A673 (cell line): ENCODE results near the gene MAP3K9. TPM values are rescaled to one million over a fixed set of nuclear protein-coding genes. Genes with fewer than 3 reads are reported as not detected.

Experiments used
- BruUV-seq: library from RNA; stranded (reverse); fragments of 400-500 nt; replicated peaks from 2 replicates; lab custom pipeline; 2021; lab: Mats Ljungman, UMichigan
- CTCF ChIA-PET: fragments of 300-600 bp; sonication (Branson Sonifier 250); formaldehyde crosslinking; loops from one replicate; lab custom pipeline; 2022; ENCODE audit warnings: antibody characterized with exemption; lab: Charles Lee
- POLR2A ChIA-PET: fragments of 300-600 bp; sonication (Branson Sonifier 250); formaldehyde crosslinking; loops from one replicate; lab custom pipeline; 2022; ENCODE audit warnings: antibody characterized with exemption; ENCODE audit not compliant: low non-redundant PET; lab: Charles Lee
- DNase-seq: peaks from one replicate; pipeline ENCODE4 v3.0.0-alpha.2; 2015; ENCODE audit warnings: low spot score
- H3K27ac ChIP-seq: fragments of 200-600 bp; sonication (generic); 2 replicates; pipeline ENCODE4 v1.5.1; 2016; ENCODE audit warnings: mixed run types, low read depth, mild to moderate bottlenecking, mixed read lengths, antibody characterized with exemption, low read length; ENCODE audit not compliant: poor library complexity, severe bottlenecking
- H3K27me3 ChIP-seq: fragments of 200-600 bp; sonication (generic); replicated peaks from 2 replicates; pipeline ENCODE4 v1.6.1; 2017; ENCODE audit warnings: mixed run types, low read depth, mild to moderate bottlenecking, mixed read lengths, antibody characterized with exemption, low read length; ENCODE audit not compliant: insufficient read depth, poor library complexity
- H3K36me3 ChIP-seq: fragments of 200-600 bp; sonication (generic); 2 replicates; pipeline ENCODE4 v1.6.1; 2016; ENCODE audit warnings: mixed run types, mild to moderate bottlenecking, mixed read lengths, antibody characterized with exemption, low read length; ENCODE audit not compliant: insufficient read depth, poor library complexity, severe bottlenecking
- H3K4me1 ChIP-seq: fragments of 200-600 bp; sonication (generic); 2 replicates; pipeline ENCODE4 v1.6.1; 2017; ENCODE audit warnings: mixed run types, mild to moderate bottlenecking, mixed read lengths, antibody characterized with exemption, low read length; ENCODE audit not compliant: insufficient read depth, poor library complexity, severe bottlenecking
- H3K4me3 ChIP-seq: fragments of 200-600 bp; sonication (generic); 2 replicates; pipeline ENCODE4 v1.5.1; 2016; ENCODE audit warnings: low read depth, mixed run types, mild to moderate bottlenecking, mixed read lengths, low read length; ENCODE audit not compliant: poor library complexity, severe bottlenecking
- H3K9me3 ChIP-seq: fragments of 200-600 bp; sonication (generic); 2 replicates; pipeline ENCODE4 v1.6.1; 2016; ENCODE audit warnings: mixed run types, low read depth, mild to moderate bottlenecking, mixed read lengths, antibody characterized with exemption, low read length; ENCODE audit not compliant: poor library complexity, severe bottlenecking
- CTCF ChIP-seq: fragments of 300-800, 200-600 bp; sonication (generic); conservative IDR thresholded peaks from 2 replicates; pipeline ENCODE4 v1.5.1; 2017; ENCODE audit warnings: low read depth, mild to moderate bottlenecking, antibody characterized with exemption, low read length, moderate library complexity, mixed read lengths
- EZH2 ChIP-seq: fragments of 200-600 bp; sonication (generic); IDR thresholded peaks from 2 replicates; pipeline ENCODE4 v1.6.1; 2017; ENCODE audit warnings: borderline replicate concordance, low read depth, mild to moderate bottlenecking, mixed read lengths, antibody characterized with exemption, low read length; ENCODE audit not compliant: poor library complexity, severe bottlenecking
- intact Hi-C: fragments of 100-400 bp; cut with micrococcal nuclease; formaldehyde crosslinking; loops from one replicate; pipeline ENCODE4 v1.10.0; 2022; ENCODE audit not compliant: unreplicated experiment
- total RNA-seq: library from RNA; stranded (reverse); gene quantifications from 2 replicates; pipeline ENCODE4 v1.2.3, GENCODE V29; 2021

Gene MAP3K9
- total RNA-seq, 1 experiment from 2014 or later = 5.4 TPM

GRCh38 chr14:70753518-70753953 is 55.8 kb downstream of the MAP3K9 start:
- CTCF ChIA-PET = interaction anchor here (0.6 kb wide), 1 partner anchor 36 kb away, joined by 6 read pairs; no protein-coding TSS in a partner anchor
- intact Hi-C loops = no loop called here
- no peaks in the 10 kb centered on the region for H3K36me3 ChIP-seq
- TF ChIP-seq CTCF (no peak), EZH2 (no peak)
- H3K4me3 ChIP-seq = no peak overlapping the region
- H3K9me3 ChIP-seq = no peaks in the 10 kb centered on the region
- DNase-seq = no peak
- no peaks in the 10 kb centered on the region for H3K4me1 ChIP-seq
- POLR2A ChIA-PET = no interaction called here
- H3K27me3 ChIP-seq = no peaks in the 10 kb centered on the region
- BruUV-seq = no TSS peak
- no peak overlapping the region for H3K27ac ChIP-seq

- ChIA-PET POLR2A (no interaction called here), CTCF (no interaction called here)
- Histone ChIP-seq H3K36me3 (no peaks in the 10 kb centered on the region), H3K27me3 (no peaks in the 10 kb centered on the region), H3K4me3 (no peak overlapping the region), H3K4me1 (no peaks in the 10 kb centered on the region), H3K9me3 (no peaks in the 10 kb centered on the region), H3K27ac (no peak overlapping the region)
- TF ChIP-seq EZH2 (no peak), CTCF (no peak)
- DNase-seq = no peak
- no TSS peak for BruUV-seq
- intact Hi-C loops = no loop called here
Measured at GRCh38 chr14:70748422-70748821, 60.9 kb downstream of the MAP3K9 start.

GRCh38 chr14:70744641-70745040 is 64.7 kb downstream of the MAP3K9 start:
- TF ChIP-seq CTCF = no peak
- TF ChIP-seq EZH2 = no peak
- ChIA-PET POLR2A (no interaction called here), CTCF (no interaction called here)
- Histone ChIP-seq H3K36me3 (no peaks in the 10 kb centered on the region), H3K27ac (no peak overlapping the region), H3K4me1 (no peaks in the 10 kb centered on the region), H3K4me3 (no peak overlapping the region), H3K27me3 (no peaks in the 10 kb centered on the region), H3K9me3 (no peaks in the 10 kb centered on the region)
- DNase-seq = no peak
- no TSS peak for BruUV-seq
- intact Hi-C loops = no loop called here
